Keratinocyte (primary cell): ENCODE measurements around the gene TNFSF11. TPM values are rescaled to one million over a fixed set of nuclear protein-coding genes. Genes with fewer than 3 reads are reported as not detected.

Experiments used
- DNase-seq: peaks from one replicate; pipeline ENCODE4 v3.0.0-alpha.2; 2011; ENCODE audit warnings: low read depth, missing footprints, low spot score
- FAIRE-seq: peaks from 2 replicates; lab custom pipeline; 2011; peaks lifted over from hg19 to GRCh38; lab: Jason Lieb, UNC
- H2AFZ ChIP-seq: 2 replicates; pipeline ENCODE4 v1.6.0; 2012; ENCODE audit warnings: low read length, control low read depth, inconsistent platforms; ENCODE audit not compliant: control insufficient read depth
- H3K27ac ChIP-seq: 2 replicates; pipeline ENCODE4 v1.5.1; 2011; ENCODE audit warnings: low read length; ENCODE audit not compliant: control insufficient read depth, insufficient read depth
- H3K27me3 ChIP-seq: 3 replicates; pipeline ENCODE4 v1.6.0; 2011; ENCODE audit warnings: low read length; ENCODE audit not compliant: control insufficient read depth, insufficient read depth; ENCODE audit errors: extremely low read depth
- H3K36me3 ChIP-seq, 2 experiments: 2 replicates in 1 of 2; 3 replicates in 1 of 2; pipeline ENCODE4 v1.5.1; 2011; ENCODE audit warnings: low read length in 2 of 2, mild to moderate bottlenecking in 1 of 2; ENCODE audit not compliant: control insufficient read depth in 2 of 2, insufficient read depth in 2 of 2; ENCODE audit errors: extremely low read depth in 1 of 2
- H3K4me1 ChIP-seq: 3 replicates; pipeline ENCODE4 v1.5.1; 2011; ENCODE audit warnings: low read length; ENCODE audit not compliant: control insufficient read depth, insufficient read depth; ENCODE audit errors: extremely low read depth
- H3K4me2 ChIP-seq: 3 replicates; pipeline ENCODE4 v1.6.0; 2011; ENCODE audit warnings: low read depth, low read length; ENCODE audit not compliant: control insufficient read depth, insufficient read depth; ENCODE audit errors: extremely low read depth
- H3K4me3 ChIP-seq, 3 experiments: fragments of 200-600 bp in 1 of 3; sonication (generic) in 1 of 3; 2 replicates in 2 of 3; 3 replicates in 1 of 3; pipeline ENCODE4 v1.5.1; 2011 to 2016; ENCODE audit warnings: low read length in 3 of 3, mild to moderate bottlenecking in 3 of 3, control low read depth in 2 of 3, inconsistent platforms in 1 of 3, low read depth in 1 of 3, mixed read lengths in 1 of 3, mixed run types in 1 of 3, moderate library complexity in 1 of 3; ENCODE audit not compliant: control insufficient read depth in 2 of 3, insufficient read depth in 2 of 3; ENCODE audit errors: extremely low read depth in 1 of 3
- H3K79me2 ChIP-seq: 2 replicates; pipeline ENCODE4 v1.6.0; 2012; ENCODE audit warnings: low read length; ENCODE audit not compliant: control insufficient read depth, insufficient read depth
- H3K9ac ChIP-seq: 3 replicates; pipeline ENCODE4 v1.6.0; 2011; ENCODE audit warnings: low read length; ENCODE audit not compliant: control insufficient read depth, insufficient read depth; ENCODE audit errors: extremely low read depth
- H3K9me1 ChIP-seq: 3 replicates; pipeline ENCODE4 v1.6.0; 2011; ENCODE audit warnings: low read length; ENCODE audit not compliant: control insufficient read depth, insufficient read depth; ENCODE audit errors: extremely low read depth
- H3K9me3 ChIP-seq: 2 replicates; pipeline ENCODE4 v1.5.1; 2012; ENCODE audit warnings: low read depth, low read length; ENCODE audit not compliant: control insufficient read depth
- H4K20me1 ChIP-seq: 3 replicates; pipeline ENCODE4 v1.6.0; 2011; ENCODE audit warnings: low read length; ENCODE audit not compliant: control insufficient read depth, insufficient read depth; ENCODE audit errors: extremely low read depth
- CTCF ChIP-seq, 3 experiments: IDR thresholded peaks in 1 of 3; conservative IDR thresholded peaks in 1 of 3; optimal IDR thresholded peaks in 1 of 3; 2 replicates in 2 of 3; 3 replicates in 1 of 3; pipeline versions ENCODE3 to v1.5.1; 2011; ENCODE audit warnings: low read length in 3 of 3, mild to moderate bottlenecking in 3 of 3, moderate library complexity in 2 of 3, control low read depth in 1 of 3, inconsistent platforms in 1 of 3; ENCODE audit not compliant: insufficient read depth in 2 of 3; ENCODE audit errors: extremely low read depth in 1 of 3
- EZH2 ChIP-seq: IDR thresholded peaks from one replicate; pipeline ENCODE4 v1.6.1; 2012; ENCODE audit warnings: inconsistent platforms, mild to moderate bottlenecking, low read length, moderate library complexity
- dilution Hi-C: fragments of 300-500 bp; cut with MboI; formaldehyde crosslinking; loops from one replicate; pipeline ENCODE4 v1.7.0; 2020; ENCODE audit warnings: low sequenced_read_pairs; ENCODE audit not compliant: extremely low pct_ligation_motif_present
- polyA plus RNA-seq, 5 experiments: library from polyadenylated mRNA; depleted of rRNA in 3 of 5; stranded (reverse) in 3 of 5; stranded (forward) in 1 of 5; unstranded in 1 of 5; fragments of >200 nt; gene quantifications; 1 replicate in 1 of 5; 2 replicates in 3 of 5; 3 replicates in 1 of 5; pipeline versions ENCODE4 v1.2.1 to v1.2.3, GENCODE V29; 2011 to 2012; ENCODE audit warnings: missing spikeins in 2 of 5, low read depth in 1 of 5, low replicate concordance in 1 of 5

TNFSF11 gene
- polyA plus RNA-seq, 1 donor (not counting 4 experiments of a cell fraction or from before 2014, with no cell fraction given), result not detected

GRCh38 chr13:42644841-42645240 lies 70.9 kb downstream of the TNFSF11 start:
- no peak overlapping the region for H3K27ac ChIP-seq
- FAIRE-seq (no peak), DNase-seq (no peak)
- no peak overlapping the region for H3K4me3 ChIP-seq
- H3K4me2 ChIP-seq, result no peak overlapping the region
- H3K9me1 ChIP-seq, result no peaks in the 10 kb centered on the region
- no peaks in the 10 kb centered on the region for H3K4me1 ChIP-seq
- no peaks in the 10 kb centered on the region for H3K9me3 ChIP-seq
- no peaks in the 10 kb centered on the region for H3K79me2 ChIP-seq
- TF ChIP-seq CTCF (optimal IDR thresholded peaks at IDR 0.05 in 1 of 3, IDR thresholded peaks at IDR 0.05 in 1 of 3, conservative IDR thresholded peaks at IDR 0.05 in 1 of 3; ENCODE audit: extremely low read depth in 1 of 3, insufficient read depth in 2 of 3, low read length in 3 of 3) (no peak), EZH2 (no peak)
- no peaks in the 10 kb centered on the region for H3K36me3 ChIP-seq
- H2AFZ ChIP-seq, result no peak overlapping the region
- no peaks in the 10 kb centered on the region for H4K20me1 ChIP-seq
- H3K9ac ChIP-seq, result no peak overlapping the region
- dilution Hi-C loops, result no loop called here
- no peaks in the 10 kb centered on the region for H3K27me3 ChIP-seq

GRCh38 chr13:42645717-42646116 lies 71.8 kb downstream of the TNFSF11 start:
- Histone ChIP-seq H4K20me1 (no peaks in the 10 kb centered on the region), H3K9me3 (no peaks in the 10 kb centered on the region), H3K27ac (no peak overlapping the region), H3K27me3 (no peaks in the 10 kb centered on the region), H3K4me2 (no peak overlapping the region), H3K9ac (no peak overlapping the region), H3K4me1 (no peaks in the 10 kb centered on the region), H3K9me1 (no peaks in the 10 kb centered on the region), H2AFZ (no peak overlapping the region), H3K4me3 (no peak overlapping the region), H3K79me2 (no peaks in the 10 kb centered on the region), H3K36me3 (no peaks in the 10 kb centered on the region)
- TF ChIP-seq EZH2, result no peak
- TF ChIP-seq CTCF (optimal IDR thresholded peaks at IDR 0.05 in 1 of 3, IDR thresholded peaks at IDR 0.05 in 1 of 3, conservative IDR thresholded peaks at IDR 0.05 in 1 of 3; ENCODE audit: extremely low read depth in 1 of 3, insufficient read depth in 2 of 3, low read length in 3 of 3), result no peak
- DNase-seq (no peak), FAIRE-seq (no peak)
- dilution Hi-C loops, result no loop called here
